GM21825 (cell line): ENCODE results near the gene COPS3.

Experiments
- ATAC-seq: cut with Tn5 transposase; IDR thresholded peaks from one replicate; pipeline ENCODE4 v1.9.1; 2021; ENCODE audit warnings: mild to moderate bottlenecking, moderate library complexity; ENCODE audit not compliant: unreplicated experiment

COPS3 gene

GRCh38 chr17:17280613-17281549 lies at the start of gene COPS3:
COPS3 (minus strand) TSS chr17:17281246; CDS start chr17:17281186, 60 bp downstream.
- ATAC-seq: peak; percentile 86

GRCh38 chr17:17328251-17328650 lies 47.2 kb upstream of the COPS3 start:
- ATAC-seq: no peak

- ATAC-seq: no peak
These were observed 45.3 kb upstream of the COPS3 start for GRCh38 chr17:17326275-17326875.

GRCh38 chr17:17325816-17326215 lies 44.8 kb upstream of the COPS3 start:
- no peak for ATAC-seq

- no peak for ATAC-seq
These were observed 44.2 kb upstream of the COPS3 start for GRCh38 chr17:17325228-17325627.

- no peak for ATAC-seq
These were observed 43.6 kb upstream of the COPS3 start for GRCh38 chr17:17324616-17325015.

- ATAC-seq: no peak
These were observed 41.8 kb upstream of the COPS3 start for GRCh38 chr17:17322516-17323510.

- ATAC-seq: no peak
These were observed 40.4 kb upstream of the COPS3 start for GRCh38 chr17:17321356-17322025.

GRCh38 chr17:17320911-17321220 lies 39.8 kb upstream of the COPS3 start:
- ATAC-seq: no peak

- ATAC-seq: no peak
These were observed 39.3 kb upstream of the COPS3 start for GRCh38 chr17:17320188-17320910.

- no peak for ATAC-seq
These were observed 34.2 kb upstream of the COPS3 start for GRCh38 chr17:17315142-17315821.

- no peak for ATAC-seq
These were observed 33.5 kb upstream of the COPS3 start for GRCh38 chr17:17314501-17315071.

- ATAC-seq: peak; percentile 64
These were observed 32.4 kb upstream of the COPS3 start for GRCh38 chr17:17313350-17313991.

GRCh38 chr17:17309356-17309755 lies 28.3 kb upstream of the COPS3 start:
- no peak for ATAC-seq

GRCh38 chr17:17305281-17305801 lies 24.3 kb upstream of the COPS3 start:
- peak; percentile 67 for ATAC-seq

- ATAC-seq: no peak
These were observed 23.5 kb upstream of the COPS3 start for GRCh38 chr17:17304521-17304985.

- ATAC-seq: no peak
These were observed 22.9 kb upstream of the COPS3 start for GRCh38 chr17:17303847-17304490.
